HepG2 (cell line): ENCODE results near the gene COL25A1.

Experiments
- ARID2 ChIP-seq: sonication (generic); formaldehyde crosslinking; IDR thresholded peaks from 2 replicates; pipeline ENCODE4 v1.8.1; 2022; ENCODE audit warnings: mild to moderate bottlenecking, missing genetic modification reagents, borderline replicate concordance
- FLYWCH1 ChIP-seq: sonication (generic); formaldehyde crosslinking; IDR thresholded peaks from 2 replicates; pipeline ENCODE4 v1.8.1; 2023; ENCODE audit warnings: mild to moderate bottlenecking, missing genetic modification reagents
- JUN ChIP-seq: sonication (generic); formaldehyde crosslinking; IDR thresholded peaks from 2 replicates; pipeline ENCODE4 v1.4.0; 2020; ENCODE audit warnings: mild to moderate bottlenecking, missing genetic modification reagents
- JUND ChIP-seq: sonication (generic); formaldehyde crosslinking; IDR thresholded peaks from 2 replicates; pipeline ENCODE4 v1.8.0; 2022; ENCODE audit warnings: mild to moderate bottlenecking, missing genetic modification reagents
- RAD21 ChIP-seq: fragments of 450-650 bp; formaldehyde crosslinking; IDR thresholded peaks from 2 replicates; pipeline ENCODE4 v1.5.0; 2020; ENCODE audit warnings: mild to moderate bottlenecking
- SYNCRIP ChIP-seq: fragments of 200-400 bp; formaldehyde crosslinking; IDR thresholded peaks from 2 replicates; pipeline ENCODE4 v1.6.1; 2018; ENCODE audit warnings: mild to moderate bottlenecking, low read depth, low read length; ENCODE audit not compliant: insufficient read depth
- ZBTB7A ChIP-seq: sonication (generic); formaldehyde crosslinking; IDR thresholded peaks from 2 replicates; pipeline ENCODE4 v1.8.0; 2022; ENCODE audit warnings: mild to moderate bottlenecking, missing genetic modification reagents
- ZNF24 ChIP-seq: fragments of 450-650 bp; IDR thresholded peaks from 2 replicates; pipeline ENCODE4 v1.6.1; 2017; ENCODE audit warnings: antibody characterized with exemption, mild to moderate bottlenecking
- ZNF432 ChIP-seq: sonication (generic); formaldehyde crosslinking; IDR thresholded peaks from 2 replicates; pipeline ENCODE4 v1.5.0; 2020; ENCODE audit warnings: missing genetic modification reagents, mild to moderate bottlenecking, borderline replicate concordance
- ZNF7 ChIP-seq: IDR thresholded peaks from 2 replicates; pipeline ENCODE4 v1.6.1; 2016; ENCODE audit warnings: missing biosample characterization, missing genetic modification reagents
- ZZZ3 ChIP-seq: sonication (generic); formaldehyde crosslinking; IDR thresholded peaks from 2 replicates; pipeline ENCODE4 v1.4.0; 2020; ENCODE audit warnings: missing genetic modification reagents, mild to moderate bottlenecking, borderline replicate concordance
- TF ChIP-seq, protein P1 (sequence below): fragments of 450-650 bp; IDR thresholded peaks from 2 replicates; pipeline ENCODE4 v1.6.1; 2017; ENCODE audit warnings: mild to moderate bottlenecking
- TF ChIP-seq, protein P2 (sequence below): sonication (generic); formaldehyde crosslinking; IDR thresholded peaks from 2 replicates; pipeline ENCODE4 v1.5.0; 2020; ENCODE audit warnings: mild to moderate bottlenecking, missing genetic modification reagents, moderate library complexity

DNA sequence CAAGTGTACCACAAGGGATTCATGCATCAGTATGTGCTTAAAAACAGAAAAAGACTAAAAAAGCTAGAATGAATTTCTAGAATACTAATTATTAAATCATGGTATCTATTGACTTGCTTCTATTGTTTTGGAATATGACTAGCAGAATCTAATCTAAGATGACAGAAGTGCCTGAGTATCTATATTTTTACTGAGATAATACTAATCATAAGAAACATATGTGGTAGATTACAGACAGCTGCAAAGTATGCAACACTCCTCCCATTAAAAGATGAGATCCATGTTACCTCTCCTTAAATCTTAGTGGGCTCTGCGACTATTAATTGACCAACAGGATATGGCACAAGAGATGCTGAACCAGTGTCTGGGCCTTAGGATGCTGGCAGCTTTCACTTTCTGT, 89.4 kb downstream of the COL25A1 start:
- TF ChIP-seq ARID2 (no peak), RAD21 (CRISPR knock-in tag) (no peak), JUND (no peak), FLYWCH1 (CRISPR knock-in tag) (no peak), SYNCRIP (no peak), ZNF7 (CRISPR knock-in tag) (no peak), ZZZ3 (CRISPR knock-in tag) (no peak), ZBTB7A (CRISPR knock-in tag) (no peak), ZNF24 (no peak), ZNF432 (CRISPR knock-in tag) (no peak), JUN (CRISPR knock-in tag) (no peak)
- TF ChIP-seq, protein P1, sequence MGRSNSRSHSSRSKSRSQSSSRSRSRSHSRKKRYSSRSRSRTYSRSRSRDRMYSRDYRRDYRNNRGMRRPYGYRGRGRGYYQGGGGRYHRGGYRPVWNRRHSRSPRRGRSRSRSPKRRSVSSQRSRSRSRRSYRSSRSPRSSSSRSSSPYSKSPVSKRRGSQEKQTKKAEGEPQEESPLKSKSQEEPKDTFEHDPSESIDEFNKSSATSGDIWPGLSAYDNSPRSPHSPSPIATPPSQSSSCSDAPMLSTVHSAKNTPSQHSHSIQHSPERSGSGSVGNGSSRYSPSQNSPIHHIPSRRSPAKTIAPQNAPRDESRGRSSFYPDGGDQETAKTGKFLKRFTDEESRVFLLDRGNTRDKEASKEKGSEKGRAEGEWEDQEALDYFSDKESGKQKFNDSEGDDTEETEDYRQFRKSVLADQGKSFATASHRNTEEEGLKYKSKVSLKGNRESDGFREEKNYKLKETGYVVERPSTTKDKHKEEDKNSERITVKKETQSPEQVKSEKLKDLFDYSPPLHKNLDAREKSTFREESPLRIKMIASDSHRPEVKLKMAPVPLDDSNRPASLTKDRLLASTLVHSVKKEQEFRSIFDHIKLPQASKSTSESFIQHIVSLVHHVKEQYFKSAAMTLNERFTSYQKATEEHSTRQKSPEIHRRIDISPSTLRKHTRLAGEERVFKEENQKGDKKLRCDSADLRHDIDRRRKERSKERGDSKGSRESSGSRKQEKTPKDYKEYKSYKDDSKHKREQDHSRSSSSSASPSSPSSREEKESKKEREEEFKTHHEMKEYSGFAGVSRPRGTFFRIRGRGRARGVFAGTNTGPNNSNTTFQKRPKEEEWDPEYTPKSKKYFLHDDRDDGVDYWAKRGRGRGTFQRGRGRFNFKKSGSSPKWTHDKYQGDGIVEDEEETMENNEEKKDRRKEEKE: no peak
- TF ChIP-seq, protein P2, sequence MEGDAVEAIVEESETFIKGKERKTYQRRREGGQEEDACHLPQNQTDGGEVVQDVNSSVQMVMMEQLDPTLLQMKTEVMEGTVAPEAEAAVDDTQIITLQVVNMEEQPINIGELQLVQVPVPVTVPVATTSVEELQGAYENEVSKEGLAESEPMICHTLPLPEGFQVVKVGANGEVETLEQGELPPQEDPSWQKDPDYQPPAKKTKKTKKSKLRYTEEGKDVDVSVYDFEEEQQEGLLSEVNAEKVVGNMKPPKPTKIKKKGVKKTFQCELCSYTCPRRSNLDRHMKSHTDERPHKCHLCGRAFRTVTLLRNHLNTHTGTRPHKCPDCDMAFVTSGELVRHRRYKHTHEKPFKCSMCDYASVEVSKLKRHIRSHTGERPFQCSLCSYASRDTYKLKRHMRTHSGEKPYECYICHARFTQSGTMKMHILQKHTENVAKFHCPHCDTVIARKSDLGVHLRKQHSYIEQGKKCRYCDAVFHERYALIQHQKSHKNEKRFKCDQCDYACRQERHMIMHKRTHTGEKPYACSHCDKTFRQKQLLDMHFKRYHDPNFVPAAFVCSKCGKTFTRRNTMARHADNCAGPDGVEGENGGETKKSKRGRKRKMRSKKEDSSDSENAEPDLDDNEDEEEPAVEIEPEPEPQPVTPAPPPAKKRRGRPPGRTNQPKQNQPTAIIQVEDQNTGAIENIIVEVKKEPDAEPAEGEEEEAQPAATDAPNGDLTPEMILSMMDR (CRISPR knock-in tag): no peak
